Gastrocnemius medialis (tissue), 4 donors: ENCODE data around the gene FAM133A. TPM values are rescaled to one million over a fixed set of nuclear protein-coding genes. Genes with fewer than 3 reads are reported as not detected.

ENCODE experiments used
- ATAC-seq, 2 donors: fragments of 150-250 bp; one replicate each; pipeline ENCODE4 v1.9.1; 2016
- DNase-seq, 2 donors: peaks; one replicate each; pipeline ENCODE4 v3.0.0-alpha.2; 2019
- H3K27ac ChIP-seq, 4 donors: fragments of 200-600 bp; sonication (generic); 1 replicate in 1 of 4; 2 replicates in 3 of 4; pipeline ENCODE4 v1.5.1; 2016 to 2018; ENCODE audit warnings: mild to moderate bottlenecking in 2 of 4, moderate library complexity in 1 of 4
- H3K27me3 ChIP-seq, 3 donors: fragments of 200-600 bp; sonication (generic) in 2 of 3; 1 replicate in 1 of 3; 2 replicates in 2 of 3; pipeline versions ENCODE4 v1.5.1 to v1.6.0; 2016 to 2019; ENCODE audit warnings: mild to moderate bottlenecking in 1 of 3, moderate library complexity in 1 of 3
- H3K36me3 ChIP-seq, 2 donors: fragments of 200-600 bp; sonication (generic) in 1 of 2; one replicate each; pipeline ENCODE4 v1.5.1; 2017 to 2018
- H3K4me1 ChIP-seq, 2 donors: fragments of 200-600 bp; sonication (generic) in 1 of 2; one replicate each; pipeline ENCODE4 v1.5.1; 2016 to 2017; ENCODE audit warnings: mild to moderate bottlenecking in 2 of 2
- H3K4me3 ChIP-seq, 4 donors: fragments of 200-600 bp; sonication (generic) in 3 of 4; 1 replicate in 1 of 4; 2 replicates in 3 of 4; pipeline ENCODE4 v1.5.1; 2016 to 2019; ENCODE audit warnings: mild to moderate bottlenecking in 2 of 4
- H3K9me3 ChIP-seq, 3 donors: fragments of 200-600 bp; sonication (generic) in 2 of 3; 1 replicate in 1 of 3; 2 replicates in 2 of 3; pipeline ENCODE4 v1.5.1; 2016 to 2019
- POLR2A ChIP-seq, 2 donors: fragments of 450-650 bp; IDR thresholded peaks; one replicate each; pipeline ENCODE4 v1.6.1; 2017; ENCODE audit warnings: antibody characterized with exemption in 2 of 2, mild to moderate bottlenecking in 2 of 2, moderate library complexity in 2 of 2
- in situ Hi-C, 4 donors: fragments of 200-750 bp; cut with MboI; loops; one replicate each; pipeline versions ENCODE4 v1.15.0 to v1.8.0; 2017; ENCODE audit warnings: low sequenced_read_pairs in 4 of 4
- intact Hi-C: fragments of 100-400 bp; cut with DNase I; formaldehyde crosslinking; loops from one replicate; pipeline ENCODE4 v1.15.1; 2023; ENCODE audit warnings: low total_unique reads
- total RNA-seq, 4 donors: library from RNA; depleted of rRNA; stranded (reverse); fragments of >200 nt; gene quantifications; one replicate each; pipeline versions ENCODE4 v1.1.0 to v1.2.3, GENCODE V29; 2016
- TF ChIP-seq, protein P1 (sequence below), 5 experiments: fragments of 450-650 bp in 3 of 5; fragments of 200-600 bp in 2 of 5; sonication (generic) in 2 of 5; IDR thresholded peaks in 4 of 5; conservative IDR thresholded peaks in 1 of 5; 1 replicate in 4 of 5; 2 replicates in 1 of 5; pipeline ENCODE4 v1.5.1; 2016 to 2019; ENCODE audit warnings: antibody characterized with exemption in 5 of 5, mild to moderate bottlenecking in 3 of 5, moderate library complexity in 3 of 5

Gene FAM133A
- total RNA-seq, 4 donors from 2014 or later: not detected

- in situ Hi-C loops (no loop called here), intact Hi-C loops (no loop called here)
- ATAC-seq (no peak), DNase-seq (no peak)
- TF ChIP-seq, protein P1, sequence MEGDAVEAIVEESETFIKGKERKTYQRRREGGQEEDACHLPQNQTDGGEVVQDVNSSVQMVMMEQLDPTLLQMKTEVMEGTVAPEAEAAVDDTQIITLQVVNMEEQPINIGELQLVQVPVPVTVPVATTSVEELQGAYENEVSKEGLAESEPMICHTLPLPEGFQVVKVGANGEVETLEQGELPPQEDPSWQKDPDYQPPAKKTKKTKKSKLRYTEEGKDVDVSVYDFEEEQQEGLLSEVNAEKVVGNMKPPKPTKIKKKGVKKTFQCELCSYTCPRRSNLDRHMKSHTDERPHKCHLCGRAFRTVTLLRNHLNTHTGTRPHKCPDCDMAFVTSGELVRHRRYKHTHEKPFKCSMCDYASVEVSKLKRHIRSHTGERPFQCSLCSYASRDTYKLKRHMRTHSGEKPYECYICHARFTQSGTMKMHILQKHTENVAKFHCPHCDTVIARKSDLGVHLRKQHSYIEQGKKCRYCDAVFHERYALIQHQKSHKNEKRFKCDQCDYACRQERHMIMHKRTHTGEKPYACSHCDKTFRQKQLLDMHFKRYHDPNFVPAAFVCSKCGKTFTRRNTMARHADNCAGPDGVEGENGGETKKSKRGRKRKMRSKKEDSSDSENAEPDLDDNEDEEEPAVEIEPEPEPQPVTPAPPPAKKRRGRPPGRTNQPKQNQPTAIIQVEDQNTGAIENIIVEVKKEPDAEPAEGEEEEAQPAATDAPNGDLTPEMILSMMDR (IDR thresholded peaks at IDR 0.05 in 4 of 5, conservative IDR thresholded peaks at IDR 0.05 in 1 of 5): no peak
- no peak for TF ChIP-seq POLR2A (IDR thresholded peaks at IDR 0.05)
- H3K36me3 ChIP-seq: no peaks in the 10 kb centered on the region
- H3K9me3 ChIP-seq: no peaks in the 10 kb centered on the region
- H3K27ac ChIP-seq: no peak overlapping the region
- H3K4me3 ChIP-seq: no peak overlapping the region
- no peaks in the 10 kb centered on the region for H3K27me3 ChIP-seq
- no peaks in the 10 kb centered on the region for H3K4me1 ChIP-seq
Observed at GRCh38 chrX:93741811-93742210, 67.8 kb downstream of the FAM133A start.

DNA sequence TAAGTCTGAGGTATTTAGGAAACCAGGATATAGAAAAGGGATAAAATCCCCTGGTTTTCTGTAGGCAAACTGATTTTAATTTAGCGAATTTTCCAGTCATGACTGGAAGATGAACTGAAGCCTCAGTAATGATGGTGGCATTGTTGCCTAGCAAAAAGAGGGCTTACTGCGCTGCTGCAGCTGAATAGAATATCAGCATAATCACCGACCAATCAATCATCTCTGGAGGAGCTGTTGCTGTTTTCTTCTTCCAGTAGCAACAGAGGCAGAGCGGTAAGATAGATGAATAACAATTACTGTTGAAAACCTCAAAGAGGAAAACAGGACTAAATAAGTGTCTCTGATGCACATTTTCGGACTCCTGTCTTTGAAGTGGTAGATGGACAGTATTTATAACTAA is 86.2 kb downstream of the FAM133A start:
- Histone ChIP-seq H3K9me3 (no peaks in the 10 kb centered on the region), H3K27me3 (peaks cover 0 to 4% (median 0%) of the 10 kb centered on the region in 3 donors), H3K27ac (no peak overlapping the region), H3K36me3 (no peaks in the 10 kb centered on the region), H3K4me1 (no peaks in the 10 kb centered on the region), H3K4me3 (no peak overlapping the region)
- intact Hi-C loops (no loop called here), in situ Hi-C loops (no loop called here)
- ATAC-seq (no peak), DNase-seq (no peak)
- no peak for TF ChIP-seq POLR2A (IDR thresholded peaks at IDR 0.05)
- TF ChIP-seq, protein P1 (IDR thresholded peaks at IDR 0.05 in 4 of 5, conservative IDR thresholded peaks at IDR 0.05 in 1 of 5): no peak

Other genes with a start within 250 kb of the FAM133A start
- gene NAP1L3, start 628 bp upstream of the FAM133A start, total RNA-seq: under 1 TPM in 1 of 4 donors, not detected in 3; 0.31 TPM